Measurements from ENCODE around the gene ELK3.

ELK3 gene

GRCh38 chr12:96256672-96257361, 62.6 kb downstream of the ELK3 start:
- FAIRE-seq = no peak

GRCh38 chr12:96257550-96258103, 63.5 kb downstream of the ELK3 start:
- DNase-seq (ENCODE audit: low spot score) (no peak), FAIRE-seq (no peak)

More at GRCh38 chr12:96256672-96257361, 62.6 kb downstream of the ELK3 start:
- DNase-seq (ENCODE audit: low spot score) = no peak

- no peak for FAIRE-seq
- DNase-seq (ENCODE audit: low spot score) = no peak
These were observed 64.2 kb downstream of the ELK3 start for GRCh38 chr12:96258104-96258961.

GRCh38 chr12:96260231-96260630, 66.1 kb downstream of the ELK3 start:
- FAIRE-seq (no peak), DNase-seq (ENCODE audit: low spot score) (no peak)

GRCh38 chr12:96260644-96261043, 66.5 kb downstream of the ELK3 start:
- DNase-seq (ENCODE audit: low spot score) (no peak), FAIRE-seq (no peak)

GRCh38 chr12:96261557-96261956, 67.4 kb downstream of the ELK3 start:
- FAIRE-seq (no peak), DNase-seq (ENCODE audit: low spot score) (no peak)

- DNase-seq (ENCODE audit: low spot score) (no peak), FAIRE-seq (no peak)
These were observed 69.3 kb downstream of the ELK3 start for GRCh38 chr12:96263449-96263902.

GRCh38 chr12:96265400-96265799, 71.2 kb downstream of the ELK3 start:
- DNase-seq (ENCODE audit: low spot score) = no peak
- FAIRE-seq = no peak

- DNase-seq (ENCODE audit: low spot score) = no peak
- FAIRE-seq = no peak
These were observed 71.7 kb downstream of the ELK3 start for GRCh38 chr12:96265836-96266235.

- FAIRE-seq (no peak), DNase-seq (ENCODE audit: low spot score) (no peak)
These were observed 72.1 kb downstream of the ELK3 start for GRCh38 chr12:96266238-96266637.

GRCh38 chr12:96271469-96272199, 77.5 kb downstream of the ELK3 start:
- DNase-seq (ENCODE audit: low spot score) (no peak), FAIRE-seq (no peak)

GRCh38 chr12:96274331-96274730, 80.2 kb downstream of the ELK3 start:
- FAIRE-seq = no peak

GRCh38 chr12:96285158-96285557, 91.0 kb downstream of the ELK3 start:
- no peak for FAIRE-seq

More at GRCh38 chr12:96274331-96274730, 80.2 kb downstream of the ELK3 start:
- no peak for DNase-seq (ENCODE audit: low spot score)

GRCh38 chr12:96289067-96289466, 94.9 kb downstream of the ELK3 start:
- DNase-seq (ENCODE audit: low spot score) = no peak
- no peak for FAIRE-seq

More at GRCh38 chr12:96285158-96285557, 91.0 kb downstream of the ELK3 start:
- DNase-seq (ENCODE audit: low spot score) = no peak

GRCh38 chr12:96293093-96293492, 98.9 kb downstream of the ELK3 start:
- FAIRE-seq = no peak
- no peak for DNase-seq (ENCODE audit: low spot score)

GRCh38 chr12:96294831-96295230, 100.7 kb downstream of the ELK3 start:
- FAIRE-seq (no peak), DNase-seq (ENCODE audit: low spot score) (no peak)

GRCh38 chr12:96295532-96296160, 101.5 kb downstream of the ELK3 start:
- FAIRE-seq = no peak
- no peak for DNase-seq (ENCODE audit: low spot score)

GRCh38 chr12:96297504-96297903, 103.3 kb downstream of the ELK3 start:
- DNase-seq (ENCODE audit: low spot score) (no peak), FAIRE-seq (no peak)

GRCh38 chr12:96300064-96300463, 105.9 kb downstream of the ELK3 start:
- no peak for FAIRE-seq
- no peak for DNase-seq (ENCODE audit: low spot score)

GRCh38 chr12:96301732-96302131, 107.6 kb downstream of the ELK3 start:
- DNase-seq (ENCODE audit: low spot score) (no peak), FAIRE-seq (no peak)

- DNase-seq (ENCODE audit: low spot score) = no peak
- no peak for FAIRE-seq
These were observed 108.6 kb downstream of the ELK3 start for GRCh38 chr12:96302687-96303310.
